EH (cell line): ENCODE results near the gene LSM2.

Experiments used
- DNase-seq: peaks from one replicate; pipeline ENCODE4 v3.0.0-alpha.2; 2015; ENCODE audit warnings: low read depth

Gene LSM2

GRCh38 chr6:31750411-31751022, 56.2 kb downstream of the LSM2 start:
- DNase-seq = peak; percentile 67

GRCh38 chr6:31749301-31750036, 57.3 kb downstream of the LSM2 start:
- no peak for DNase-seq
